ENCODE measurements around the gene DLX3.

The DLX3 gene

GRCh38 chr17:50023520-50023919 is 28.5 kb upstream of the DLX3 start:
- no peak for FAIRE-seq

GRCh38 chr17:50022463-50023130 is 27.6 kb upstream of the DLX3 start:
- FAIRE-seq: no peak

DNA sequence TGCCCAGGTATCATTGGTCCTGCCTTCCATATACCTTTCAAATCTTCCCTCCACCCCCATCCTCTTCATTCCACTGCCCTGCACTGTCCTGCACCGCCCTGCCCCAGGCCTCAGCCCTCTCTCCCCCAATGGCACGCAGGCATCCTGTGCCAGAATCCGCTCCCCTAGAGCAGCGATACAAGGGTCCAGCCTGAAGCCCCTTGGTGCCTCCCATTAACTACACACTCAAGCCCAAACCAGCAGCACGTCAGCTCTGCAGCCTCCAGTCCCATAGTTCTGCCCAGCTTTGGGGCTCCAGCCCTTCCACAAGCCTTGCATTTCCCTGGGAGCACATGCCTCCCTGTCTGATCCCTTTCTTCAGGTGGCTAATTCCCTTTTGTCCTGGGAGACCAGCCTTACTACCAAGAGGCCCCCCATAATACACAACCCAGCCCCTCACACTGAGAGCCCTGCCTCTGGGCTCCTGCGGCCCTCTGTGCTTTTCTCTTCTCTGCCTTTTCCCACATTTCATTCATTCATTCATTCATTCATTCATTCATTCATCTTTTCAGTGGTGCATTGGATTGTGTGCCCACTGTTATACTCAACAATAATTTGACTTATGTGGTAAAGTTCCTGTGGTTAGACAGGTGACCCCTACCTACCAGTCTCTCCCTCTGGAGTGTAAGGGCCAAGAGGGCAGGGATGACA is 26.8 kb upstream of the DLX3 start:
- no peak for FAIRE-seq

DNA sequence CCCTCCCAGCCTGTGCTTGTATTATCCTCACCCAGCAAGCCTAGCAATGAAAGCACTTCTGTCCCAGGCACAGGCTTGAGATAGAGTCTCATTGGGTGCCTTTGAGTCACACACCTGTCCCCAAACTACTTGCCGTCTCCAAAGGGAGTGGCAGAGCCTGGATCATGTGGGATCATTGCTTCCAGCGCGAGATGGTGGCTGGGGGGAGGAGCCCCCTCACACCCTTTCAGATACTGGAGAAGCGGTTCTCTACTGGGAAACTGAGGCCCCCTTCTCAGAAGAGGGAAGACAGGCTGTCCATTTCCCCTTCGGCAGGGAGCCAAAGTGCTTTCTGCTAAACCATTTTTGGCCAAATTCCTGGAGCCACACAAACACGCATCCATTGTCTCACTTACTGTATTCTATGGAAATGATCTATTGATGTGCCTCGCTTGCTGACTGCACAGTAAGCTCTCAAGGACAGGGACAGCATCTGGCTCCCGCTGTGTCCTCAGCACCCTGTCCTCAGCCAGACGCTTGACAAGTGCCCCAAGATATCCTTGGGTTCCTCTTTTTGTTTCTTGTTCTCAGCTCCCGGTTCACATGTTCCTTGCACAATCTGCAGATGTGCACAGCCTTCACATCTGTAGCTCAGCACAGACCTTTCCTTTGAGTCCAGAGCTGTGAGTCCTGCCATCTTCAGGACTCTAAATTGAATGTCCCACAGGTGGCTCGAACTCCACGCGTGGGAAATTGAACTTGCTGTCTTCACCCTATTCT is 26.0 kb upstream of the DLX3 start:
- no peak for FAIRE-seq

GRCh38 chr17:50018909-50019308 is 23.9 kb upstream of the DLX3 start:
- FAIRE-seq: no peak

- FAIRE-seq: no peak
Observed at GRCh38 chr17:50015146-50015545, 20.1 kb upstream of the DLX3 start.

GRCh38 chr17:50014471-50015088 is 19.6 kb upstream of the DLX3 start:
- no peak for FAIRE-seq

- no peak for FAIRE-seq
Observed at GRCh38 chr17:50013079-50013478, 18.1 kb upstream of the DLX3 start.

- no peak for FAIRE-seq
Observed at GRCh38 chr17:50009282-50009681, 14.3 kb upstream of the DLX3 start.

DNA sequence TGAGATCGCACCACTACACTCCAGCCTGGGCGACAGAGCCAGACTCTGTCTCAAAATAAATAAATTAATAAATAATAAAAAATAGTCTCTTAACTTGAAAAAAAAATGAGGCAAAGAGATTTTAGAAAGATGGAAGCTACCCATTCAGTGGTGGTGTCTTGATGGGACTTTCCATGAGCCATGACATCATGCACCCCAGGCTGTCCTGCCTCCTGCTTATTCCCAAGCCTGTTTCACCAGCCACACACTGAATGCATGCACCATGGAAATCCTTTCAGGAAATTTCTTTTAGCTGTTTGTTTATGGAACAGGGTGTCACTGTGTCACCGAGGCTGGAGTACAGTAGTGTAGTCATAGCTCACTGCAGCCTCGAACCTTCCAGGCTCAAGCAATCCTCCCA is 8.9 kb upstream of the DLX3 start:
- no peak for FAIRE-seq

DNA sequence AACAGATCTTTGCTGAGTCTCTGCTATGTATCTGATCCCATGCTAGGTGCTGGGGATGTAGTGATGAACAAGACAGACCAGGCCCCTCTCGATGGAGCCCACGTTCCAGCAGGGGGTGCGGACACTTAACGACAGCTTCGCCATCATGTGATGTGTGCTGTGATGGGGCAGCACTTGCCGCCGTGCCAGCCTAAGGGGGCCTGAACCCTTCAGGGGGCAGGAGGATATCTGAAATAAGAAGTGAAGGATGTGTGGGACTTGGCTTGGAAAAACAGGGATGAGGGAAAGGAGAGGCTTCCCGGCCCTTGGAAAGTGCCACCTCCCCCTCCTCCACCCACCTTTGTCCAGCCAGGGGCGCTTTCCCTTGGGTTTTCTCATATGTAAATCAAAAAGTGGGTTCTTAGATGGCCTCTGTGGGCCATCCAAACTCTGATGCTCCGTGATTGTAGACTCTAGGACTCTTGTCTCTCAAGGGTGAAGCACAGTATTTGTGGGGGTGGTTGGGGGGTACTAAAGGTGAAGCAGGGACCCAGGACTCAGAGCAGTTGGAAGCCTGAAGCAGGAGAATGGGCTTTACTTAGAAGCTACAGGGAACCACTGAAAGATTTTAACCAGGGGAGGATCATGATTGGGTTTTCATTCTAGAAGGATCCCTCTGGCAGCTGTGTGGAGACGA is 4.0 kb upstream of the DLX3 start:
- FAIRE-seq: no peak

DNA sequence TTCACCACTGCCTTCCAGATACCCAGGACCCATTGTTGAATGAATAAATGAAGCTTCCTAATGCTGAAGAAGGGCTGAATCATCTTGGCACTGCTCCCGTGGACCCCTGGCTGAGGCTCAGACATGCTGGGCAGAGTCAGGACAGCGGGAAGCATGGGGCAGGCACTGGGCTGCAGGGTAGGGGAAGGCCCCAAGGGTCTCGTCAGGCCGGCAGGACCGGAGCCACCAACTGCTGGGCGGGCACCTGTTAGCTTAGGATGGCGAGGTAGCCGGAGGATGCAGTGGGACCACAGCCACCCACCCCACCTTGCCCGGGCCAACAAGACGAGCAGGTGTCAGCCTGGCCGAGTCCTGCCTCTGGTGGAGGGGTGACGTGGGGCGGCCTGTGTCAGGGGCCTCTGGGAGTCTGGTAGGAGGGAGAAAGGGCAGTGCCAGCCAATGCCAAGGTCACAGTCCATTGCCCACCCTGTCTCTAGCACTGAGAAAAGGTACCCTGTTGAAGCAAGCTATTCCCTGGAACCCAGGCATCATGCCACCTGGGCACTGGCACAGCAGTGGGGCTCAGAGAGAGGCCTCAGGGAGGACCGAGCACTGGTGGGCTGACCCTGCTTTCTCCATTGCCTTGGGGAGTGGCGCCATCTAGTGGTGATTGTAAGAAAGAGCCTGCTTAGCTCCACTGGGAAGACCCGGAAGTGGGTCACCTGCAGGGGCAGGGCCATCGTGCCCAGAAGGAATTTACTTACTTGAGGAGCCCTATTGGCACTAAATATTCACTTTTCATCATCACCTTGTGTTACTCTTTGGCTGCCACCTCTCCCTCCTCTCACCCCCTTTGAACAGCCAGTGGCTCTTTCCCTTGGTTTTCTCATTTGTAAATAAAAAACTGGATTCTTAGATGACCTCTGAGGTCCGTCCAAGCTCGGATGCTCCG is 3.0 kb upstream of the DLX3 start:
- no peak for FAIRE-seq

GRCh38 chr17:49997301-49997650 is 2.3 kb upstream of the DLX3 start:
- no peak for FAIRE-seq

DNA sequence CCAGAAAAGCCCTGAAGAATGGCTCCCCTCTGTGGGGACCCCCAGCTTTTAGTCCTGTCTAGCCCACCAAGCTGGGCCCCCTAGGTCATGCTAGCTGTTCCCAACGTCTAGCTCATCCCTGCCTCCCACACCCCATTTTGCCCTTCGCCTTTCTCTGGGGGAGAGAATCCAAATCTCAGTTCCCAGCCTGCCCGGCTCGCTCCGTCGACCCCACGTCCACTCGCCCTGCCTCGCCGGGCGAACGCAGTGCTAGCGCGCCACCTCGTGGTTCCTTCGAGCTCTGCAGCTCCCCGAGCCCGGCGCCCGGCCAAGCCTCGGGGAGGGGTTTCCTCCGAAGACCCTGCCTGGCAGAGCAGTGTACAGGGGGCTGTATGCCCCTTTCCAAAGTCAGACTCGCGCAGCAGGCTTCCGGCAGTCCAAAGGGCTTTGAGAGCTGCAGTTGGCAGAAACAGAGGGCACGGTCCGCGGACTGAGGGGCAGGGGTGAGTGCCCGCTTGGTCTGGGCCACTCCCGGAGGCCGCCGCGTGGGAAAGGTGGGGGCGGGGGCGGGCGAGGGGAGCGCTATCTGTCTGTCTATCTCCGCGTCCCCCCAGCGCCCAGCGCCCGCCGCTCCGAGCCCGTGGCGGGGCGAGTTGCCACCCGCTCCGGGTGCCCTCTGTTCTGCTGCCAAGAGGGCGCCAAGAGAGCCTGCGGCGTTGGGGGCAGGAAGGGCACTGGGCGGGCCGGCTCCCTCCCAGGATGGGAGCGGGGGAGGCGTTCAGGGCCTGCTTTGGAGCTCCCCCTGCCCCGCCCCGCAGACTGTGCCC is 1.7 kb upstream of the DLX3 start:
- no peak for FAIRE-seq

DNA sequence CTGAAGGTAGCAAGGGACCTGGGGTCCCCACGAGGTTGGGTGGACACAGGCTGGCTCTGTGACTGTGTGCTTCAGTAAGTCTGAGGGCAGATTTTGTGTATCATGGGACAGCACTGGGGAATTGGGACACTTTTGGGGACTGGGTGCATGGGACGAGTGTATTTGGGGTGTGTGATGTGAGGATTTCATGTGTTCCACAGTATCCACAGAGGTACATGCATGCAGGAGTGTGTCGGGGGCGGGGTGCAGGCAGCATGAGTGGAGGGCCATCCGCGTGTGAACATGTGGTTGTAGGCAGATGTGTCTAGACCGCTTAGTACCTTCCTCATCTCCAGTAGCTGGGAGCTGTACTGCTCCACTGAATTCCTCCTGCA is 1.1 kb upstream of the DLX3 start:
- FAIRE-seq: no peak

DNA sequence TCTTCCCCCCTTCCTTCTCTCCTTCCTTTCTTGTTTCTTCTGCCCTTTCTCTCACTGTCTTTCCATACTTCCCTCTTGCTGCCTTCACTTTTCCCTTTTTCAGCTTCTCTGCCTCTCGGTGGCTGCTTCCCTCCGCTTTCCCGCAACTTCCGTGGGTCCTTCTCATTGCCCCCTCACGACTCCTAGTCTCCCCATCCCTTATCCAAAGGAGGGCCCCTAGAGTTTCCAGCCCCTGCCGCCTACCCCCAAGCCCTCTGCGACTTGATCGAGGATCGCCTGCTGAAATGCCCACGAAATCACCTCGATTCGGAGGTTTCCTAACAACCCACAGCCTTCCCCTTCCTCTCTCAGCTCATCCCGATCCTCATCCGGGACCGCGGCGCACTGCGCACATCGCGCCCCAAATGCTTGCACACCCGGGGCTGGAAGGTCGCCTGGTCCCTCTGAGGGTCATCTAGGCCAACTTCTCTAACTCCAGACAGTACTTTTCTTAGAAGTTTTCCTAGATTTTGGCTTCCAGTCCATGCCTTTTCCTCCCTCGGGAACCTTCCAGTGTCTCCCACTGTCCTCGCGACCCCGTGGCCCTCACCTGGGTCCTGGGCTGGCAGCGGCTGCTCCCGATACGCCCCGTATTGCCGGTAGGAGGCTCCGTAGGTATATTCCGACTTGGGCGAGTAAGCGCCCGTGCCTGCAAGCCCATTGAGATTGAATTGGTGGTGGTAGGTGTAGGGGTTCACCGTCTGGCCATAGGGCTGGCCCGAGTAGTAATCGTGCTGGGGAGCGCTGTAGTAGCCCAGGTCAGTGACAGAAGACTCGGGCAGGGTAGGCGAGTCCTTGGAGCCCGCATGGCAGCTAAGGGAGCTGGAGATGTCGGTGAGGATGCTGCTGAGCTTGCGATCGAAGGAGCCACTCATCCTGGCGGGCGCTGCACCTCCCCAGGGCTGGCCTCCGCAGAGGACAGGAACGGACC is 654 bp downstream of the DLX3 start:
- no peak for FAIRE-seq

DNA sequence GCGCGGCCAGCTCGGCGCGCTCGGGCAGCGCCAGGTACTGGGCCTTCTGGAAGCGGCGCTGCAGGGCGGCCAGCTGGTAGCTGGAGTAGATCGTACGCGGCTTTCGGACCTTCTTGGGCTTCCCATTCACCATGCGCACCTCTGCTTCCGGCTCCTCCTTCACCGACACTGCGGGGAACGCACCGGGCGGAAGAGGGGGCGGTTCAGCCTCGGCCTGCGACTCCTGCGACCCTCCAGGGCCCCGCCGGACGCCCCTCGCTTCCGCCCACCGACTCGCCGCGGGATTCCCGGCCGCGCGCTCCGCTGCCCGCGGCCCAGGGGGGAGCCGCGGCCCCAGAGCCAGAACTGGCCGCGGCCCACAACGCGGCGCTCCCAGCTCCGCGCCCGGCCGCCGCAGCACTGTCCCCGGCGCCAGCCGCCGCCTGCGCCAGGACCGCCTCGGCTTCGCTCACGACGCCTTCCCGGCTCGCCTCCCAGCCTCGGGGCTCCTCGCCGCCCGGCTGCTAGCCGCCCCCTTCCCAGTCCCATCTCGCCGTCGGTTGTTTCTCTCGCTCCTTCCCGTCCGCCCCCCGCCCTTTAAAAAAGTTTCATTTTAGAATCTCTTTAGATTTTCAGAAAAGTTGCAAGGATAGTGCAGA is 1.5 kb downstream of the DLX3 start:
- no peak for FAIRE-seq

- no peak for FAIRE-seq
Observed at GRCh38 chr17:49992933-49993422, 2.0 kb downstream of the DLX3 start.

Measured in A204.1 (cell line).